Ishikawa (cell line): ENCODE data around the gene TBATA.

Experiments used
- CEBPB ChIP-seq: IDR thresholded peaks from 2 replicates; pipeline ENCODE4 v1.6.1; 2012
- CREB1 ChIP-seq: IDR thresholded peaks from 2 replicates; pipeline ENCODE4 v1.6.1; 2012; ENCODE audit warnings: low read depth
- EGR1 ChIP-seq: IDR thresholded peaks from 2 replicates; pipeline ENCODE4 v1.6.1; 2012
- EP300 ChIP-seq: IDR thresholded peaks from 2 replicates; pipeline ENCODE4 v1.6.1; 2012; ENCODE audit warnings: borderline replicate concordance
- FOXM1 ChIP-seq: IDR thresholded peaks from 2 replicates; pipeline ENCODE4 v1.6.1; 2012; ENCODE audit warnings: low read depth, borderline replicate concordance
- NFIC ChIP-seq: IDR thresholded peaks from 2 replicates; pipeline ENCODE4 v1.6.1; 2012
- RAD21 ChIP-seq: IDR thresholded peaks from 2 replicates; pipeline ENCODE4 v1.6.1; 2012; ENCODE audit warnings: low read depth
- TAF1 ChIP-seq: IDR thresholded peaks from 2 replicates; pipeline ENCODE4 v1.6.1; 2012; ENCODE audit warnings: low read depth, mild to moderate bottlenecking
- TCF12 ChIP-seq: IDR thresholded peaks from 2 replicates; pipeline ENCODE4 v1.6.1; 2012; ENCODE audit warnings: low read depth
- TEAD4 ChIP-seq: IDR thresholded peaks from 2 replicates; pipeline ENCODE4 v1.6.1; 2012
- YY1 ChIP-seq: IDR thresholded peaks from 2 replicates; pipeline ENCODE4 v1.6.1; 2012; ENCODE audit warnings: low read depth
- ZBTB7A ChIP-seq: IDR thresholded peaks from 2 replicates; pipeline ENCODE4 v1.6.1; 2012; ENCODE audit warnings: low read depth
- TF ChIP-seq, protein P1 (sequence below): IDR thresholded peaks from 2 replicates; pipeline ENCODE4 v1.6.1; 2012; ENCODE audit warnings: low read depth, mild to moderate bottlenecking
- TF ChIP-seq, protein P2 (sequence below): IDR thresholded peaks from 2 replicates; pipeline ENCODE4 v1.6.1; 2012
- TF ChIP-seq, protein P3 (sequence below): IDR thresholded peaks from 2 replicates; pipeline ENCODE4 v1.6.1; 2012

Gene TBATA

DNA sequence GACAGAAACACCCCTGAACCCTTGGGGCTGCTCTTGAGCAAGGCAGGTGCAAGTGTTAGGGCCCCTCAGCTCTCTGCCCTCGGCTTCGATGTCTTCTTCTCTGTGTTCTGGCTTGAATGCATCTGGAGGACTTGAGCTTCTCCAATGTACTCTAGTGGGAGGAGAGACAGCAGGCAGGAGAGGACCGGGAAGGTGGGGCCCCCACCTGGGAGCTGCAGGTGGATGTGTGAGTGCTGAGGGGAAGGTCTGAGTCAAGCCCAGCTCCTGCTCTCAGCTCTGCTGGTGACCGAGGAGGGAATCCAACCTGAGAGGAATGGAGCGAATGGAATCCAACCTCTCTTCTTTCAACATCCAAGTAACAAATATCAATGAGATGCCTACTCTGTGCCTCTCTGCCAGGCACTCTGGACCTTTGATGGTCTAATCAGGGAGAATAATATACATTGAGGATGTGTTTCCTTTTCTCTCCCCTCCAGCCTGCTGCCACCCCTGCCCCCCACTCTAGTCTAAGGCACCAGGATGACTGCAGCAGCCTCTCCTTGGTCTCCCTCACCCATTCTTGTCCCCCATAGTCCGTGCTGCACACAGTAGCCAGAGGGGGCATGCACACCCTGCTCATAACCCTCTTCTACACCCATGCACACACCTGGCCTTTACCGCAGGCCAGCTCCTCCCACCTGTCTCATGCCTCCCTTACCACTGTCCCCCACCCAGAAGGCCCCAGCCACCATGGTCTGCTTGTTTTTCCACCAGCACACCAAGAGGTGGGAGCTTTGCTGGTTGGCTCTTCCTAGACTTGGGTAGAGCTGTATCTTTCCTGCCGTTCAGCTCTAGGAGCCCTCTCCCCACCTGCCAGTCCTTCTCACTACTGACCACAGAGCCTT is 13.6 kb downstream of the TBATA start:
- TF ChIP-seq ZBTB7A (no peak), FOXM1 (no peak)

DNA sequence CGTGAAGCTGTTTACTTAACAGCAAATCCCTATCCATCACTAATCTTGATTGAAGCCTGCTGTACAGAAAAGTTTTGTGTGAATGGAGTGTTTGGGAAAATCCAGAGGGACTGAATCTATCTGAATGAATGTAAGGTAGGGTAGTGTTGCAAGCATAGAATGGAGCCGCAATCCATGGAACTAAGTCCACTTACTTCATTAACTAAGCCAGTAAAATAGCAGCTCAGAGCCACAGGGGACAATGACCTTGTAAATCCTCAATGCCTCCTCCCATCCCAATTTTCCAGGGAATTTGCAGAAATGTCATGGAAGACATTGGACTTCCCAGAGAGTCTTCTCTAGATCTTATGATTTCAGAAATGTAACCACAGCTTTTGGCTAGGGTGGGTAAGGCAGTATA is 15.2 kb downstream of the TBATA start:
- TF ChIP-seq, protein P1, sequence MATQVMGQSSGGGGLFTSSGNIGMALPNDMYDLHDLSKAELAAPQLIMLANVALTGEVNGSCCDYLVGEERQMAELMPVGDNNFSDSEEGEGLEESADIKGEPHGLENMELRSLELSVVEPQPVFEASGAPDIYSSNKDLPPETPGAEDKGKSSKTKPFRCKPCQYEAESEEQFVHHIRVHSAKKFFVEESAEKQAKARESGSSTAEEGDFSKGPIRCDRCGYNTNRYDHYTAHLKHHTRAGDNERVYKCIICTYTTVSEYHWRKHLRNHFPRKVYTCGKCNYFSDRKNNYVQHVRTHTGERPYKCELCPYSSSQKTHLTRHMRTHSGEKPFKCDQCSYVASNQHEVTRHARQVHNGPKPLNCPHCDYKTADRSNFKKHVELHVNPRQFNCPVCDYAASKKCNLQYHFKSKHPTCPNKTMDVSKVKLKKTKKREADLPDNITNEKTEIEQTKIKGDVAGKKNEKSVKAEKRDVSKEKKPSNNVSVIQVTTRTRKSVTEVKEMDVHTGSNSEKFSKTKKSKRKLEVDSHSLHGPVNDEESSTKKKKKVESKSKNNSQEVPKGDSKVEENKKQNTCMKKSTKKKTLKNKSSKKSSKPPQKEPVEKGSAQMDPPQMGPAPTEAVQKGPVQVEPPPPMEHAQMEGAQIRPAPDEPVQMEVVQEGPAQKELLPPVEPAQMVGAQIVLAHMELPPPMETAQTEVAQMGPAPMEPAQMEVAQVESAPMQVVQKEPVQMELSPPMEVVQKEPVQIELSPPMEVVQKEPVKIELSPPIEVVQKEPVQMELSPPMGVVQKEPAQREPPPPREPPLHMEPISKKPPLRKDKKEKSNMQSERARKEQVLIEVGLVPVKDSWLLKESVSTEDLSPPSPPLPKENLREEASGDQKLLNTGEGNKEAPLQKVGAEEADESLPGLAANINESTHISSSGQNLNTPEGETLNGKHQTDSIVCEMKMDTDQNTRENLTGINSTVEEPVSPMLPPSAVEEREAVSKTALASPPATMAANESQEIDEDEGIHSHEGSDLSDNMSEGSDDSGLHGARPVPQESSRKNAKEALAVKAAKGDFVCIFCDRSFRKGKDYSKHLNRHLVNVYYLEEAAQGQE, result no peak
- TF ChIP-seq NFIC (no peak), RAD21 (no peak), TAF1 (no peak), YY1 (no peak), TEAD4 (no peak)

DNA sequence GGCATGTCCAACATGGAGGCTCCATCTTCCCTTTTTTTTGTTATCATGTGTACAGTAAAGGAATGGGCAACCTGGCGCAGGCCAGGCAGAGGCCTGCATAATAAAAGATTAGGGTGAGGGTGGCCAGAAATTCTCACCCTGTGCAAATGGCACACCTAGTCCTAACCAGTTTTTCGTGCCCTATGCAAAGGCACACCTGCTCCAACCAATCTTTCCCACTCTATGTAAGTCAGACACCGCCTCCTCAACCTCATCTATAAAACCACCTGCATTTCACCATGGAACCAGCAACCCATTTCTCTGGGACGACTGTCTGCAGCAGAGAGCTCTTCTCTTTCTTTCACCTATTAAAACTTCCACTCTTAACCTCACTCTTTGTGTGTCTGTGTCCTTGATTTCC is 16.1 kb downstream of the TBATA start:
- TF ChIP-seq TAF1 (no peak), EP300 (no peak), CEBPB (no peak), TEAD4 (no peak), NFIC (no peak), RAD21 (no peak), CREB1 (no peak), TCF12 (no peak), FOXM1 (no peak), EGR1 (no peak)
- TF ChIP-seq, protein P1, result no peak
- TF ChIP-seq, protein P2, sequence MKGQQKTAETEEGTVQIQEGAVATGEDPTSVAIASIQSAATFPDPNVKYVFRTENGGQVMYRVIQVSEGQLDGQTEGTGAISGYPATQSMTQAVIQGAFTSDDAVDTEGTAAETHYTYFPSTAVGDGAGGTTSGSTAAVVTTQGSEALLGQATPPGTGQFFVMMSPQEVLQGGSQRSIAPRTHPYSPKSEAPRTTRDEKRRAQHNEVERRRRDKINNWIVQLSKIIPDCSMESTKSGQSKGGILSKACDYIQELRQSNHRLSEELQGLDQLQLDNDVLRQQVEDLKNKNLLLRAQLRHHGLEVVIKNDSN, result no peak
- TF ChIP-seq, protein P3, sequence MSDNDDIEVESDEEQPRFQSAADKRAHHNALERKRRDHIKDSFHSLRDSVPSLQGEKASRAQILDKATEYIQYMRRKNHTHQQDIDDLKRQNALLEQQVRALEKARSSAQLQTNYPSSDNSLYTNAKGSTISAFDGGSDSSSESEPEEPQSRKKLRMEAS, result no peak

DNA sequence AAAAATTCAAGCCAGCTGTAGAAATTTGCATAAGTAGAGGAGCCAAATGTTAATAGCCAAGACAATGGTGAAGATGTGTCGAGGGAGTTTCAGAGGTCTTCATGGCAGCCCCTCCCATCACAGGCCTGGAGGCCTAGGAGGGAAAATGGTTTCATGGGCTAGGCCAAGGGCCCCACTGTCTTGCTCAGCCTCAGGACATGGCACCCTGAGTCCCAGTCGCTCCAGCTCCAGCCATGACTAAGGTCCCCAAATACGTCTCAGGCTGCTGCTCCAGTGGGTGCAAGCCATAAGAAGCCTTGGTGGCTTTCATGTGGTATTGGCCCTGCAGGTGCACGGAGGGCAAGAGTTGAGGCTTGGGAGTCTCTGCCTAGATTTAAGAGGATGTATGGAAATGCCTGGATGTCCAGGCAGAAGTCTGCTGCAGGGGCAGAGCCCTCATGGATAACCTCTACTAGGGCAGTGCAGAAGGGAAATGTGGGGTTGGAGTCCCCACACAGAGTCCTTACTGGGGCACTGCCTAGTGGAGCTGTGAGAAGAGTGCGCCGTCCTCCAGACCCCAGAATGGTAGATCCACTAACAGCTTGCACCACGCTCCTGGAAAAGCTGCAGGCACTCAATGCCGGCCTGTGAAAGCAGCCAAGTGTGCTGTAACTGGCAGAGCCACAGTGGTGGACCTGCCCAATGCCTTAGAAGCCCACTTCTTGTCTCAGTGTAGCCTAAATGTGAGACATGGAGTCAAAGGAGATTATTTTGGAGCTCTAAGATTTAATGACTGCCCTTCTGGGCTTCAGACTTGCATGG is 19.2 kb downstream of the TBATA start:
- TF ChIP-seq, protein P3, result no peak
- TF ChIP-seq, protein P2, result no peak
- TF ChIP-seq TAF1 (no peak), CEBPB (no peak), EP300 (no peak), YY1 (no peak)
- TF ChIP-seq, protein P1, result no peak
